ENCODE results near the gene POU2F2.

- TF ChIP-seq CTCF (IDR thresholded peaks at IDR 0.05; ENCODE audit: insufficient read depth, low read length, poor library complexity, severe bottlenecking): no peak
- no peak for TF ChIP-seq EZH2phosphoT487 (conservative IDR thresholded peaks at IDR 0.05; ENCODE audit: low read length)
Observed at GRCh38 chr19:42090672-42091071, 41.6 kb downstream of the POU2F2 start.
